ENCODE results near the gene GMEB2. TPM values are rescaled to one million over a fixed set of nuclear protein-coding genes. Genes with fewer than 3 reads are reported as not detected.

Gene GMEB2
- total RNA-seq, 1 donor, result 7.4 TPM

GRCh38 chr20:63558804-63559484 lies 68.0 kb downstream of the GMEB2 start:
- H3K4me3 ChIP-seq (ENCODE audit: low read depth, low read length), result no peak overlapping the region
- no peak for DNase-seq (ENCODE audit: low read depth)
- TF ChIP-seq CTCF (IDR thresholded peaks at IDR 0.05; ENCODE audit: insufficient read depth, low read length), result no peak

DNA sequence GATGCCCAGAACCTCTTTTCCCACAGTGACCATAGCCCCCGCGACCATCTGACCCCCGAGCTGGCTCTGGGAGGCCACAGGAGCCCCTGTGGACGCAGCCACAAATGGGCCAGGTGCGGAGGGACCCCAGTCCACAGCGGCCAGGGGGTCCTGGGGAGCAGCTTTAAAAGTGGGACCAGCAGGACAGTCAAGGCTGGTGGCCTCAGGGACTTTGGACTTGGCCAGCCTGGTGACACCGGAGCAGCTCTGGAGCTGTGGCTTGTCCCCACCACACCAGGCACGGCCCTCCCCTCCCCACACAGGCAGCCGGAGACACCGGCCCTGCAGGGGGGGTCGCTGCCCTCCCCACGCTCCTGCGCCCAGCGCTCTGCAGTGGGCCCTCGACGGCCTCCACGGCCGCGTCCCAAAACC lies 69.4 kb downstream of the GMEB2 start:
- no peak overlapping the region for H3K4me3 ChIP-seq (ENCODE audit: low read depth, low read length)
- no peak for TF ChIP-seq CTCF (IDR thresholded peaks at IDR 0.05; ENCODE audit: insufficient read depth, low read length)
- no peak for DNase-seq (ENCODE audit: low read depth)

- no peak overlapping the region for H3K4me3 ChIP-seq (ENCODE audit: low read depth, low read length)
- no peak for TF ChIP-seq CTCF (IDR thresholded peaks at IDR 0.05; ENCODE audit: insufficient read depth, low read length)
- no peak for DNase-seq (ENCODE audit: low read depth)
These were observed 69.9 kb downstream of the GMEB2 start for GRCh38 chr20:63556873-63557478.

- no peak overlapping the region for H3K4me3 ChIP-seq (ENCODE audit: low read depth, low read length)
- no peak for TF ChIP-seq CTCF (IDR thresholded peaks at IDR 0.05; ENCODE audit: insufficient read depth, low read length)
- DNase-seq (ENCODE audit: low read depth), result no peak
These were observed 71.1 kb downstream of the GMEB2 start for GRCh38 chr20:63555661-63556381.

- TF ChIP-seq CTCF (IDR thresholded peaks at IDR 0.05; ENCODE audit: insufficient read depth, low read length), result no peak
- no peak for DNase-seq (ENCODE audit: low read depth)
- peak overlapping the region; percentile 63 for H3K4me3 ChIP-seq (ENCODE audit: low read depth, low read length)
These were observed 72.3 kb downstream of the GMEB2 start for GRCh38 chr20:63554361-63555278.

GRCh38 chr20:63553933-63554290 lies 73.0 kb downstream of the GMEB2 start, which contains the start of gene FNDC11:
FNDC11 (plus strand) TSS chr20:63554159; CDS start chr20:63555664, 1,505 bp downstream.
- H3K4me3 ChIP-seq (ENCODE audit: low read depth, low read length), result peak within 1 kb of the TSS; percentile 63
- DNase-seq (ENCODE audit: low read depth), result no peak
- TF ChIP-seq CTCF (IDR thresholded peaks at IDR 0.05; ENCODE audit: insufficient read depth, low read length), result no peak

Measured in fibroblast of the aortic adventitia (primary cell).